Lower leg skin (tissue), 4 donors: ENCODE results near the gene APOLD1. TPM values are rescaled to one million over a fixed set of nuclear protein-coding genes. Genes with fewer than 3 reads are reported as not detected.

Source experiments
- DNase-seq, 2 donors: peaks; one replicate each; pipeline ENCODE4 v3.0.0-alpha.2; 2019; ENCODE audit warnings: low spot score in 2 of 2
- H3K4me3 ChIP-seq: fragments of 200-600 bp; sonication (generic); 2 replicates; pipeline ENCODE4 v1.5.1; 2017; ENCODE audit warnings: mild to moderate bottlenecking, low read depth; ENCODE audit not compliant: poor library complexity, severe bottlenecking
- POLR2A ChIP-seq, 2 donors: fragments of 450-650 bp; IDR thresholded peaks; one replicate each; pipeline ENCODE4 v1.6.1; 2016 to 2017; ENCODE audit warnings: antibody characterized with exemption in 2 of 2, mild to moderate bottlenecking in 1 of 2, moderate library complexity in 1 of 2
- WGBS, 2 donors: methylation state at CpG; one replicate each; pipeline ENCODE4 v1.1.5; 2018; 5-methylcytosine and 5-hydroxymethylcytosine counted together
- intact Hi-C: fragments of 100-400 bp; cut with DNase I; formaldehyde crosslinking; loops from one replicate; pipeline ENCODE4 v1.15.0; 2023; ENCODE audit warnings: low total_unique reads
- total RNA-seq, 4 donors: library from RNA; depleted of rRNA; stranded (reverse); fragments of >200 nt; gene quantifications; one replicate each; pipeline ENCODE4 v1.1.0, GENCODE V29; 2016
- TF ChIP-seq, protein P1 (sequence below), 3 donors: fragments of 450-650 bp; IDR thresholded peaks; one replicate each; pipeline ENCODE4 v1.5.1; 2016; ENCODE audit warnings: antibody characterized with exemption in 3 of 3, mild to moderate bottlenecking in 3 of 3, moderate library complexity in 2 of 3

APOLD1 gene
- total RNA-seq, 4 donors from 2014 or later, result 26.1 to 89.7 (median 34.7) TPM

DNA sequence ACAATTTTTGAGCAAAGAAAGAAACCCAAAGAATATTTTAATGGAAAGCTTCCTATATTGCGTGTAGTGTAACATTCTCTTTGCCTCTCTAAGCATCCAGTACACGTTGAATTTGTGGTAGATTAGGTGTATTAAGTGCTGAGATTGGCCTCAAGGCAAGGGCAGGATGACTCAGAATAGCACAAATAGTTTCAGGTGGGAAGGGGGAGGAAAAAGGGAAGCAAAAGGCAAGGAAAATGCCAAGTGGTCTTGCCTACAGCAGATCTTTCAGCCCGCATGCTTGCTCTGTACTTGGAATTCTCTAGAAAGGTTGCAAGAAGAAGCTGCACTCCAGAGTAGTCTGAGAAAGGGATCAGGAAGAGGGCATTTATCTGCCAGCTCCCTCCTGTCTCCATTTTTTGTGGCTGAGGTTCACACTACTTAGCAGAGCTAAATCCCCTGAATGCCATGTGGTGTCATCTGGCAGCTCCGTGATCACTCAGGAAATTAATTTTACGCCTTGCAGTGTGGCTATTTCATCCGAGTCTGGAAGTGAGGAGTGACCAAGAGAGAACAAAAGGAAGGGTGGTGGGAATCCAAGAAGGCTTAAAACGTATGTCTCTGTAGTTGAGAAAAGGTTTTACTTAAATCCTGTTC, 39.8 kb upstream of the APOLD1 start:
- no peak overlapping the region for H3K4me3 ChIP-seq
- TF ChIP-seq POLR2A (IDR thresholded peaks at IDR 0.05), result no peak
- TF ChIP-seq, protein P1, sequence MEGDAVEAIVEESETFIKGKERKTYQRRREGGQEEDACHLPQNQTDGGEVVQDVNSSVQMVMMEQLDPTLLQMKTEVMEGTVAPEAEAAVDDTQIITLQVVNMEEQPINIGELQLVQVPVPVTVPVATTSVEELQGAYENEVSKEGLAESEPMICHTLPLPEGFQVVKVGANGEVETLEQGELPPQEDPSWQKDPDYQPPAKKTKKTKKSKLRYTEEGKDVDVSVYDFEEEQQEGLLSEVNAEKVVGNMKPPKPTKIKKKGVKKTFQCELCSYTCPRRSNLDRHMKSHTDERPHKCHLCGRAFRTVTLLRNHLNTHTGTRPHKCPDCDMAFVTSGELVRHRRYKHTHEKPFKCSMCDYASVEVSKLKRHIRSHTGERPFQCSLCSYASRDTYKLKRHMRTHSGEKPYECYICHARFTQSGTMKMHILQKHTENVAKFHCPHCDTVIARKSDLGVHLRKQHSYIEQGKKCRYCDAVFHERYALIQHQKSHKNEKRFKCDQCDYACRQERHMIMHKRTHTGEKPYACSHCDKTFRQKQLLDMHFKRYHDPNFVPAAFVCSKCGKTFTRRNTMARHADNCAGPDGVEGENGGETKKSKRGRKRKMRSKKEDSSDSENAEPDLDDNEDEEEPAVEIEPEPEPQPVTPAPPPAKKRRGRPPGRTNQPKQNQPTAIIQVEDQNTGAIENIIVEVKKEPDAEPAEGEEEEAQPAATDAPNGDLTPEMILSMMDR (IDR thresholded peaks at IDR 0.05), result no peak
- no peak for DNase-seq
- intact Hi-C loops, result no loop called here
- WGBS, 2 donors, result 69 to 73% methylated on average over 7 of the region's 7 CpGs

DNA sequence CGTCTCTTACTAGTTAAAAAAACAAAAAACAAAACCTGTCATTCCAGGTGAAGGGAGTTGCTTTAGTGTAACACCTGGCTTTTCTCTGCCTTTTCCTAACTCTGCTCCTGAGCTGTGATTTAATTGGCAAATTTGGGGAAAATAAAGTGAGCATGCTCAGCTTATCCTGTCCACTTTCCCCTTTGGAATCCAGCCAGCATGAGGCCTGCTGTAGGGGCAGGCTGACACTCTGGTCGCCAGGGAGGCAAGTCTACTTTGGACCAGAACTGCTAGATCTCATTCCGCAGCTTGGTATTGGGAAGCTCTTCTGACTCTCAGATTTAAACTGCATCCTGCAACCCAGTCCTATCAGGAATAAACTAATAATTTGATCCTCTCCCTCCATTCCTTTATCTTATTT, 38.2 kb upstream of the APOLD1 start:
- no peak for DNase-seq
- intact Hi-C loops, result no loop called here
- TF ChIP-seq, protein P1 (IDR thresholded peaks at IDR 0.05), result no peak
- no peak for TF ChIP-seq POLR2A (IDR thresholded peaks at IDR 0.05)
- no peak overlapping the region for H3K4me3 ChIP-seq
- WGBS, 2 donors, result 85 to 94% methylated on average over 3 of the region's 3 CpGs

DNA sequence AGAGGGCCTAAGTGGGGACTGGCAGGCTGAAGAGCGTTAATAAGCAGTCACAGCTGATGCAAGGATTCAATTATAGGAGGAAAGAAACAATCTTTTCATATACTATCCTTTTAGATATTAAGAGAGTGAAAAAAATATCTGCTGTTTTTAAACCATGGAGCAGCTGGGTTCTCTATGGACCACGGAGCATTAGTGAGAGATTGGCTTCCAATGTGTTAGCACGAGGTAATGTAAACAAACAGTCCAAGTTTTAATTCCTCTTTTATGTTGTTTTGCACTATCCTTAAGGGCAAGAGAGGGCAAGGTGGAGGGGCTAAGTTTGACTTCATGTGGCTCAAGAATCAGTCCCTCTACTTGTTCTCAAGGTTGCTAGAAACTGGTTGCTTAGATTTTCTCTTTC, 37.4 kb upstream of the APOLD1 start:
- H3K4me3 ChIP-seq, result no peak overlapping the region
- DNase-seq, result no peak
- TF ChIP-seq, protein P1 (IDR thresholded peaks at IDR 0.05), result no peak
- TF ChIP-seq POLR2A (IDR thresholded peaks at IDR 0.05), result no peak
- intact Hi-C loops, result no loop called here
- WGBS, 2 donors, result 73 to 77% methylated on average over 3 of the region's 3 CpGs

DNA sequence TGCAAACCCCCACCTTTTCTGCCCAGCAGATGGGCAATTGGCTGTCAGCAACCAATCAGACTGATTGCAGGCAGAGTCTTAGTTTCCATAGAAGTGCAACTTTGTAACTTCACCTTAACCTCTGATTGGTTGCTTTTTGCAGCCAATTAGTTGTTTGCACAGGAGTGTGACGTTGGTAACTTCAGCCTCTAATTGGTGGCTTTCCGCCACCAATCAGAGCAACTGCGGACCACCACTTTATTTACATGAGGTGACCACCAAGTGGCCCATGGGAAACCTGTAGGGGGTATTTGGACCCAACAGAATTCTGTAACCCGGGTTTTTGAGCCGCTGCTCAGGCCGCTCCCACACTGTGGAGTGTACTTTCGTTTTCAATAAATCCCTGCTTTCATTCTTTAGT, 36.0 kb upstream of the APOLD1 start:
- no peak for DNase-seq
- intact Hi-C loops, result no loop called here
- TF ChIP-seq, protein P1 (IDR thresholded peaks at IDR 0.05), result no peak
- no peak for TF ChIP-seq POLR2A (IDR thresholded peaks at IDR 0.05)
- WGBS, 2 donors, result 86 to 89% methylated on average over 7 of the region's 7 CpGs
- H3K4me3 ChIP-seq, result no peak overlapping the region

DNA sequence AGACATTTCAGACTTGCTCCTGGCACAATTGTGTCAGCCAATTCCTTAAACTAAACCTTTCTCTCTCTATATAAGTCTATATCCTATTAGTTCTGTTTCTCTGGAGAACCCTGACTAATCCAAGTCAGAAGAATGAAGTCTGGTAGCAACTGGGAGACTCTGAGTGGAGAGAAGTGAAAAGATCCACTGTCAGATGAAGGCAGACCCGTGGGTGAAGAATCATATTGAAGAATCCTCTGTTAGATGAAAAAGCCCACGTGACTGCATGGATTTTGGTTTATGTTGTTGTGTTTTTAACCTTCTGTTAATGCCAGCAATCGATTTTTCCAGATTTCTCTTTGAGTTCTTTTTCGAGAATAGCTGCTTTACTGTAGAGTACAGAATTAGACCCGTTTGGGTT, 29.5 kb upstream of the APOLD1 start:
- intact Hi-C loops, result no loop called here
- TF ChIP-seq POLR2A (IDR thresholded peaks at IDR 0.05), result no peak
- TF ChIP-seq, protein P1 (IDR thresholded peaks at IDR 0.05), result no peak
- H3K4me3 ChIP-seq, result no peak overlapping the region
- 81 to 85% methylated on average over 5 of the region's 5 CpGs for WGBS, 2 donors
- no peak for DNase-seq

DNA sequence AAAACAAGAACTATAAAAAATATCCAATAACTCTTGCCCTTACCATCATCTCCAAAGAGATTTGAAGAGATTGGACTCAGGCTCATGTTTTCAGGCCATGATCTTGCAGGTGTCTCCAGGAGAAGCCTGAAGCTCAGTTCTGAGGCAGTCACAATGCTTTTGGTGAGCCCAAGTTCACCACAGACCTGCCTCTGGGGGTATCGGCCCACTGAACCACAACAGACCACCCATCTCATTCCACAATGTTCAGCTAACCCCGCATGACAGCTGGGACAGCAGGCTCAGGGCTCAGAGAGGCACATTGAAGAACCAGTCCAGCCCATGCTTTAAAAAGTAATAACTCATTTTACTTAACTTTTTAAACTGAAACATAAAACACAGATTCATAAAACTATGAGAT, 28.3 kb upstream of the APOLD1 start:
- DNase-seq, result no peak
- H3K4me3 ChIP-seq, result no peak overlapping the region
- intact Hi-C loops, result no loop called here
- TF ChIP-seq, protein P1 (IDR thresholded peaks at IDR 0.05), result no peak
- no peak for TF ChIP-seq POLR2A (IDR thresholded peaks at IDR 0.05)
- 91% methylated on average over 2 of the region's 2 CpGs for WGBS, 2 donors
